Transverse colon (tissue), 3 donors: ENCODE results near the gene RBBP8NL.

Experiments used
- POLR2A ChIP-seq: fragments of 450-650 bp; IDR thresholded peaks from one replicate; pipeline ENCODE4 v1.6.1; 2016; ENCODE audit warnings: antibody characterized with exemption, mild to moderate bottlenecking, moderate library complexity
- TF ChIP-seq, protein P1 (sequence below), 5 experiments: fragments of 200-600 bp in 3 of 5; fragments of 450-650 bp in 2 of 5; sonication (generic) in 3 of 5; IDR thresholded peaks; 1 replicate in 2 of 5; 2 replicates in 3 of 5; pipeline ENCODE4 v1.5.1; 2016 to 2017; ENCODE audit warnings: antibody characterized with exemption in 5 of 5, inconsistent platforms in 3 of 5, mild to moderate bottlenecking in 2 of 5, moderate library complexity in 1 of 5

DNA sequence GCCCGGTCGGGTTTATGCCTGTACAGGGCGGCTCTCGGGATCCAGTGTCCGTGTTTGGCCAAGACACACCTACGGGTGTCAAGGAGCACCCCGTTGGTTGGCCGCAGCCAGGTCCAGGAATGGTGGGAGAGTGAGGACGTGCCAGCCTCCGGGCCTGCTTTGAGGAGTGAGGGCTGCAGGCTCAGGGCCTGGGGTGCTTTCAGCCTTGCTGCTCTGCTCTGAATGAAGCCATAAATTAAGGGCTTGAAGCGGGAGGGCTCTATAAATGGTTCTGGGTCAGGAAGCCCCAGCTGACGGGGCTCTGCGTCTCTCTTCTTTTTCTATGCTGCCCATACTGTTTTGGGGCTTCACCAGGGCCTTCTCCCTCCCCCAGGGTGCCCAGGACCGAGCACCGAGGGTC, 33.3 kb upstream of the RBBP8NL start:
- TF ChIP-seq POLR2A, result no peak
- TF ChIP-seq, protein P1, sequence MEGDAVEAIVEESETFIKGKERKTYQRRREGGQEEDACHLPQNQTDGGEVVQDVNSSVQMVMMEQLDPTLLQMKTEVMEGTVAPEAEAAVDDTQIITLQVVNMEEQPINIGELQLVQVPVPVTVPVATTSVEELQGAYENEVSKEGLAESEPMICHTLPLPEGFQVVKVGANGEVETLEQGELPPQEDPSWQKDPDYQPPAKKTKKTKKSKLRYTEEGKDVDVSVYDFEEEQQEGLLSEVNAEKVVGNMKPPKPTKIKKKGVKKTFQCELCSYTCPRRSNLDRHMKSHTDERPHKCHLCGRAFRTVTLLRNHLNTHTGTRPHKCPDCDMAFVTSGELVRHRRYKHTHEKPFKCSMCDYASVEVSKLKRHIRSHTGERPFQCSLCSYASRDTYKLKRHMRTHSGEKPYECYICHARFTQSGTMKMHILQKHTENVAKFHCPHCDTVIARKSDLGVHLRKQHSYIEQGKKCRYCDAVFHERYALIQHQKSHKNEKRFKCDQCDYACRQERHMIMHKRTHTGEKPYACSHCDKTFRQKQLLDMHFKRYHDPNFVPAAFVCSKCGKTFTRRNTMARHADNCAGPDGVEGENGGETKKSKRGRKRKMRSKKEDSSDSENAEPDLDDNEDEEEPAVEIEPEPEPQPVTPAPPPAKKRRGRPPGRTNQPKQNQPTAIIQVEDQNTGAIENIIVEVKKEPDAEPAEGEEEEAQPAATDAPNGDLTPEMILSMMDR (IDR thresholded peaks at IDR 0.05), result no peak
